HepG2 (cell line): ENCODE data around the gene UBTF. TPM values are rescaled to one million over a fixed set of nuclear protein-coding genes. Genes with fewer than 3 reads are reported as not detected.

ENCODE experiments used
- CBX1 ChIP-seq: IDR thresholded peaks from one replicate; pipeline ENCODE4 v1.6.1; 2016; ENCODE audit warnings: antibody characterized with exemption, low read depth
- MTA1 ChIP-seq: sonication (generic); formaldehyde crosslinking; IDR thresholded peaks from 2 replicates; pipeline ENCODE4 v1.4.0; 2020; ENCODE audit warnings: missing genetic modification reagents, mild to moderate bottlenecking, borderline replicate concordance
- NFE2 ChIP-seq: sonication (generic); formaldehyde crosslinking; IDR thresholded peaks from 2 replicates; pipeline ENCODE4 v1.4.0; 2020; ENCODE audit warnings: missing genetic modification reagents
- PCBP1 ChIP-seq: fragments of 200-400 bp; formaldehyde crosslinking; IDR thresholded peaks from 2 replicates; pipeline ENCODE4 v1.6.1; 2017; ENCODE audit warnings: mild to moderate bottlenecking, low read depth, low read length, borderline replicate concordance
- YY1 ChIP-seq: IDR thresholded peaks from 2 replicates; pipeline ENCODE4 v1.6.1; 2011; ENCODE audit warnings: low read length, low read depth, moderate library complexity, mild to moderate bottlenecking; ENCODE audit not compliant: insufficient read depth, insufficient replicate concordance
- ZNF329 ChIP-seq: sonication (generic); formaldehyde crosslinking; IDR thresholded peaks from 2 replicates; pipeline ENCODE4 v1.9.0; 2021; ENCODE audit warnings: low read depth, mild to moderate bottlenecking, missing genetic modification reagents
- ZNF678 ChIP-seq: sonication (generic); formaldehyde crosslinking; IDR thresholded peaks from 2 replicates; pipeline ENCODE4 v1.4.0; 2020; ENCODE audit warnings: mild to moderate bottlenecking, missing genetic modification reagents
- ZNF788 ChIP-seq: sonication (generic); formaldehyde crosslinking; IDR thresholded peaks from 2 replicates; pipeline ENCODE4 v1.5.0; 2020; ENCODE audit warnings: mild to moderate bottlenecking, missing genetic modification reagents, borderline replicate concordance
- polyA plus RNA-seq, 8 experiments: library from polyadenylated mRNA; depleted of rRNA in 3 of 8; stranded (reverse) in 7 of 8; unstranded in 1 of 8; fragments of >200 nt; fragmentation: Illumina TruSeq in 4 of 8; extraction: Trizol in 4 of 8; gene quantifications; 2 replicates each; pipeline versions ENCODE4 v1.2.1 to v1.2.3, GENCODE V29; 2011 to 2016; ENCODE audit warnings: low read depth in 4 of 8, missing spikeins in 1 of 8, mixed read lengths in 1 of 8; ENCODE audit not compliant: insufficient read depth in 1 of 8
- total RNA-seq, 5 experiments: library from RNA; depleted of rRNA; stranded (reverse); fragments of >200 nt; fragmentation: Illumina TruSeq; extraction: Trizol; gene quantifications; 2 replicates each; pipeline ENCODE4 v1.2.3, GENCODE V29; 2016; ENCODE audit warnings: low read depth in 1 of 5
- TF ChIP-seq, protein P1 (sequence below): sonication (generic); formaldehyde crosslinking; IDR thresholded peaks from 2 replicates; pipeline ENCODE4 v1.4.0; 2020; ENCODE audit warnings: mild to moderate bottlenecking, missing genetic modification reagents, borderline replicate concordance

The UBTF gene
- total and polyA plus RNA-seq, 2 of the 13 experiments (the other 11 are each of a cell fraction or from before 2014, with no cell fraction given): 15.2 to 60.9 TPM

DNA sequence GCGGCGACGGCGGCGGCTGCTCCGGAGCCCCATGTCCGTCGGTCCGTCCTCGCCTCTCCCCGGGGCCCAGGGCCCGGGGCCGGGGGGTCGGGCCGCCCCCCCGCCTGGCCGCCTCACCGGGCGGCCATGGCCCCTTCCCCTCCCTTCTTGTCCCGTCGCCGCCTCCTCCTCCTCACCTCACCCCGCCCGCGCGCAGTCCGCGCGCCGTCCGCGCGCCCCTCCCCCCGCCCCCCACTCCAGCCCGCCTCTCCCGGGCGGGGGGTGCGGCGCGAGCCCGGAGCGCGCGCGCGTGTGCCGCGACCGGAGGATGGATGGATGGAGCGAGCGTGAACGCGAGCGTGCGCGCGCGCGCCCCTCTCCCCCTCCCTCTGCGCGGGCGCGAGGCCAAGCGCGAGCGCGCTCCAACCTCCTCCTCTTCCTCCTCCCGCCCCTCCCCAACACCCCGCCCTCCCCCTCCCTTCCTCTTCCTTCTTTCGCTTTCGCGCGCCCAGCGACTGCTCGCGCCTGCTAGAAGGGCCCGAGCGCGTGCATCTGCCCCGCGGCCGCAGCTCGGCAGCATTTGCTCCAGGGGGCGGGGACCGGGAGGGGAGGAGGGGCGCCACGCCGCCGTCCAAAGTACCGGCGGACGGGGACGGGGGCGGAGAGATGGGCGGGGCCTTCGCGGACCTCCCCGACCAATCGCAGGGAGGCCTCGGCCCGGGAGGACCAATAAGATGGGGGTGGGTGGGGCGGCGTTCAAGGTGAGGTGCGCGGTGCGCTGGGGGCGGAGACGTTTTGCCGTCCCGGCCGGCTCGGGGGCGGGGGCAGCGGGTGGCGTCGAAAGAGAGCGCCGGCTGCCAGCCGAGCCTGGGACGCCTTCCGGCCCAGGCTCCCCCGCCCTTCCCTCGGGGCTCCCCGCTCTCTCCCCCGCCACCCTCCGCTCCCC, 19.7 kb downstream of the UBTF start, which contains the start of gene ATXN7L3 (continued):
- TF ChIP-seq PCBP1: no peak
- TF ChIP-seq, protein P1, sequence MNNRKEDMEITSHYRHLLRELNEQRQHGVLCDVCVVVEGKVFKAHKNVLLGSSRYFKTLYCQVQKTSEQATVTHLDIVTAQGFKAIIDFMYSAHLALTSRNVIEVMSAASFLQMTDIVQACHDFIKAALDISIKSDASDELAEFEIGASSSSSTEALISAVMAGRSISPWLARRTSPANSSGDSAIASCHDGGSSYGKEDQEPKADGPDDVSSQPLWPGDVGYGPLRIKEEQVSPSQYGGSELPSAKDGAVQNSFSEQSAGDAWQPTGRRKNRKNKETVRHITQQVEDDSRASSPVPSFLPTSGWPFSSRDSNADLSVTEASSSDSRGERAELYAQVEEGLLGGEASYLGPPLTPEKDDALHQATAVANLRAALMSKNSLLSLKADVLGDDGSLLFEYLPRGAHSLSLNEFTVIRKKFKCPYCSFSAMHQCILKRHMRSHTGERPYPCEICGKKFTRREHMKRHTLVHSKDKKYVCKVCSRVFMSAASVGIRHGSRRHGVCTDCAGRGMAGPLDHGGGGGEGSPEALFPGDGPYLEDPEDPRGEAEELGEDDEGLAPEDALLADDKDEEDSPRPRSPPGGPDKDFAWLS: no peak
- TF ChIP-seq NFE2: no peak
- no peak for TF ChIP-seq MTA1
- TF ChIP-seq ZNF788 (CRISPR knock-in tag): no peak
- no peak for TF ChIP-seq ZNF329 (CRISPR knock-in tag)
- TF ChIP-seq CBX1: peak; percentile 69
- no peak for TF ChIP-seq ZNF678
- peak; percentile 64 for TF ChIP-seq YY1
